Natural killer cell (primary cell): Measurements from ENCODE around the gene TLR9. TPM values are rescaled to one million over a fixed set of nuclear protein-coding genes. Genes with fewer than 3 reads are reported as not detected.

Experiments used
- ATAC-seq, 3 donors: fragments of 150-1000 bp in 2 of 3; fragments of 200-7000 bp in 1 of 3; cut with Tn5 transposase; 1 replicate in 1 of 3; 2 replicates in 2 of 3; pipeline ENCODE4 v1.10.0; 2021; ENCODE audit warnings: mild to moderate bottlenecking in 2 of 3, moderate library complexity in 2 of 3
- DNase-seq, 2 donors: peaks; one replicate each; pipeline versions ENCODE4 v3.0.0 to v3.0.0-alpha.2; 2013 to 2021; ENCODE audit warnings: mixed read lengths in 1 of 2
- H3K27ac ChIP-seq: one replicate; pipeline ENCODE4 v1.5.1; 2013; ENCODE audit warnings: mild to moderate bottlenecking, low read length
- H3K27me3 ChIP-seq: one replicate; pipeline ENCODE4 v1.6.1; 2013; ENCODE audit warnings: low read length; ENCODE audit not compliant: control insufficient read depth, insufficient read depth
- H3K36me3 ChIP-seq: one replicate; pipeline ENCODE4 v1.6.1; 2013; ENCODE audit warnings: low read length; ENCODE audit not compliant: control insufficient read depth, insufficient read depth
- H3K4me1 ChIP-seq: one replicate; pipeline ENCODE4 v1.6.1; 2013; ENCODE audit warnings: low read length; ENCODE audit not compliant: control insufficient read depth, insufficient read depth
- H3K4me3 ChIP-seq: one replicate; pipeline ENCODE4 v1.5.1; 2013; ENCODE audit warnings: low read length
- H3K9me3 ChIP-seq: one replicate; pipeline ENCODE4 v1.6.1; 2013; ENCODE audit warnings: low read length; ENCODE audit not compliant: control insufficient read depth, insufficient read depth
- H3K27ac Mint-ChIP-seq, 2 donors: one replicate each; pipeline ENCODE4 v1.8.0; 2022; ENCODE audit warnings: mild to moderate bottlenecking in 2 of 2, mixed read lengths in 2 of 2, moderate library complexity in 1 of 2
- H3K27me3 Mint-ChIP-seq, 2 donors: one replicate each; pipeline ENCODE4 v1.8.0; 2022; ENCODE audit warnings: low read depth in 2 of 2, mixed read lengths in 2 of 2
- H3K36me3 Mint-ChIP-seq: one replicate; pipeline ENCODE4 v1.8.0; 2022; ENCODE audit warnings: mixed read lengths
- H3K4me1 Mint-ChIP-seq, 2 donors: one replicate each; pipeline ENCODE4 v1.8.0; 2022; ENCODE audit warnings: mixed read lengths in 2 of 2
- H3K4me3 Mint-ChIP-seq: one replicate; pipeline ENCODE4 v1.8.0; 2022; ENCODE audit warnings: mild to moderate bottlenecking, moderate library complexity, mixed read lengths
- H3K9me3 Mint-ChIP-seq, 2 donors: one replicate each; pipeline ENCODE4 v1.8.0; 2022; ENCODE audit warnings: mixed read lengths in 2 of 2
- WGBS: methylation state at CpG from one replicate; pipeline ENCODE4 v1.1.7; 2013; ENCODE audit warnings: missing lambda C conversion rate; ENCODE audit not compliant: insufficient coverage; 5-methylcytosine and 5-hydroxymethylcytosine counted together
- intact Hi-C: fragments of 100-400 bp; cut with micrococcal nuclease; formaldehyde crosslinking; loops from one replicate; pipeline ENCODE4 v1.14.2; 2022
- total RNA-seq, 4 donors: library from RNA; stranded (reverse); fragments of 120-200 nt in 1 of 4; gene quantifications; one replicate each; pipeline versions ENCODE4 v1.2.3 to v1.2.4, GENCODE V29; 2013 to 2022
- TF ChIP-seq, protein P1 (sequence below): fragments of 200-600 bp; IDR thresholded peaks from one replicate; pipeline ENCODE4 v1.8.0; 2022; ENCODE audit warnings: antibody characterized with exemption

The TLR9 gene
- total RNA-seq, 3 donors from 2014 or later (not counting 1 experiment from before 2014, with no cell fraction given) = 0.20 to 0.21 TPM; not detected in 1

DNA sequence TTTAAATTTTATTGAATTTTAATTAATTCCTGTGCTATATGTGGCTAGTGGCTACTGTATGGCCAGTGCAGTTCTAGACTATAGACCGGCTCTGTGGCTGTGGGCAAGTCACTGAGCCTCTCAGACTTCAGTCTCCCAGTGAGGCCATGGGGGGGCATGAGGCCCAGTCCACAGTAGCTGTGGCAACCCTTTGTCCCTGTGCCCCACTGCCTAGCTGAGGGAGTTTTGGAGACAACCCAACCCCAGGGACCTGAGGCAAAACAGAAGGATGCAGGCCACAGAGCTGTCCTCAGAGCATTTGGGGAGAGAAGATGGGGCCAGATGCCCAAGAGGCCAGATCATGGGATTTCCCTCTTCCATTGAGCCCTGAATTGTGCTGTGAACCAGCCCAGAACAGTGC lies 52.3 kb downstream of the TLR9 start:
- no peak for ATAC-seq
- WGBS = 90% methylated on average over 1 of the region's 1 CpG
- H3K36me3 Mint-ChIP-seq = no peaks in the 10 kb centered on the region
- no peaks in the 10 kb centered on the region for H3K9me3 Mint-ChIP-seq
- no peaks in the 10 kb centered on the region for H3K27me3 Mint-ChIP-seq
- intact Hi-C loops = no loop called here
- H3K27ac Mint-ChIP-seq = no peak overlapping the region
- H3K36me3 ChIP-seq = no peaks in the 10 kb centered on the region
- H3K27ac ChIP-seq = no peak overlapping the region
- H3K4me3 Mint-ChIP-seq = no peak overlapping the region
- DNase-seq = no peak
- no peaks in the 10 kb centered on the region for H3K27me3 ChIP-seq
- H3K9me3 ChIP-seq = no peaks in the 10 kb centered on the region
- TF ChIP-seq, protein P1, sequence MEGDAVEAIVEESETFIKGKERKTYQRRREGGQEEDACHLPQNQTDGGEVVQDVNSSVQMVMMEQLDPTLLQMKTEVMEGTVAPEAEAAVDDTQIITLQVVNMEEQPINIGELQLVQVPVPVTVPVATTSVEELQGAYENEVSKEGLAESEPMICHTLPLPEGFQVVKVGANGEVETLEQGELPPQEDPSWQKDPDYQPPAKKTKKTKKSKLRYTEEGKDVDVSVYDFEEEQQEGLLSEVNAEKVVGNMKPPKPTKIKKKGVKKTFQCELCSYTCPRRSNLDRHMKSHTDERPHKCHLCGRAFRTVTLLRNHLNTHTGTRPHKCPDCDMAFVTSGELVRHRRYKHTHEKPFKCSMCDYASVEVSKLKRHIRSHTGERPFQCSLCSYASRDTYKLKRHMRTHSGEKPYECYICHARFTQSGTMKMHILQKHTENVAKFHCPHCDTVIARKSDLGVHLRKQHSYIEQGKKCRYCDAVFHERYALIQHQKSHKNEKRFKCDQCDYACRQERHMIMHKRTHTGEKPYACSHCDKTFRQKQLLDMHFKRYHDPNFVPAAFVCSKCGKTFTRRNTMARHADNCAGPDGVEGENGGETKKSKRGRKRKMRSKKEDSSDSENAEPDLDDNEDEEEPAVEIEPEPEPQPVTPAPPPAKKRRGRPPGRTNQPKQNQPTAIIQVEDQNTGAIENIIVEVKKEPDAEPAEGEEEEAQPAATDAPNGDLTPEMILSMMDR = no peak
- H3K4me1 ChIP-seq = no peaks in the 10 kb centered on the region
- no peak overlapping the region for H3K4me3 ChIP-seq
- H3K4me1 Mint-ChIP-seq = no peaks in the 10 kb centered on the region

DNA sequence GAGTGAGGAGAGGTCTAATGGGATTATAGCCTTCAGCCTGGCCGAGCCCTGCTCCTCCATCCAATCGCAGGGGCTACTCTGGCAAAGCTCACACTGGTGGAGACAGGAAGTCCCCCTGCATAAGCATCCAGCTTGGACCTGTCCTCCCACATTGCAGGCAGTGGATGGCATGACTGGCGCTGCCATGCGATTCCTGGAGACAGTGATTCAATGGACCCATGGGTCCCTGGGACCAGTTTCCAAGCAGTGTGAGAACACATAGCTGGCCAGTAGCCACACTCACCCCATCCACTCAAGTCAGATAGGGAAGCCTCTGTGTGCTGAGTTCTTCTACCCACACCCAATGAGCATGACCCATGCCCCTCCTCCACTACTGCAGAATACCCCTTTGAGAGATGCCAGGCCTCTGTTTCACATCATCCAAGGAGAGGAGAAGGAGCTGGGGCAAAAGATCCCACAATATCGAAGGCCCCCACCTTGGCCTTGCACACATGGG lies 53.1 kb downstream of the TLR9 start:
- Histone ChIP-seq H3K27ac (no peak overlapping the region), H3K9me3 (no peaks in the 10 kb centered on the region), H3K27me3 (peaks cover 2% of the 10 kb centered on the region), H3K4me3 (no peak overlapping the region), H3K36me3 (no peaks in the 10 kb centered on the region), H3K4me1 (no peaks in the 10 kb centered on the region)
- no peak for ATAC-seq
- Mint-ChIP-seq H3K4me1 (no peaks in the 10 kb centered on the region), H3K27me3 (no peaks in the 10 kb centered on the region), H3K36me3 (no peaks in the 10 kb centered on the region), H3K27ac (no peak overlapping the region), H3K9me3 (no peaks in the 10 kb centered on the region), H3K4me3 (no peak overlapping the region)
- DNase-seq = no peak
- intact Hi-C loops = no loop called here
- WGBS = 92% methylated on average over 5 of the region's 5 CpGs
- TF ChIP-seq, protein P1 = no peak

GRCh38 chr3:52171514-52172261 lies 53.8 kb downstream of the TLR9 start:
- no peaks in the 10 kb centered on the region for H3K4me1 ChIP-seq
- H3K27me3 ChIP-seq = peaks cover 2% of the 10 kb centered on the region
- no peak for ATAC-seq
- intact Hi-C loops = no loop called here
- H3K27ac Mint-ChIP-seq = no peak overlapping the region
- 83% methylated on average over 3 of the region's 3 CpGs for WGBS
- no peak for DNase-seq
- H3K4me1 Mint-ChIP-seq = no peaks in the 10 kb centered on the region
- TF ChIP-seq, protein P1 = no peak
- no peaks in the 10 kb centered on the region for H3K9me3 ChIP-seq
- H3K4me3 Mint-ChIP-seq = no peak overlapping the region
- no peak overlapping the region for H3K27ac ChIP-seq
- no peaks in the 10 kb centered on the region for H3K9me3 Mint-ChIP-seq
- H3K36me3 ChIP-seq = no peaks in the 10 kb centered on the region
- no peak overlapping the region for H3K4me3 ChIP-seq
- H3K27me3 Mint-ChIP-seq = no peaks in the 10 kb centered on the region
- H3K36me3 Mint-ChIP-seq = no peaks in the 10 kb centered on the region

Other genes starting within 250 kb of the TLR9 start
- 10 to 100 TPM in 2 of 3 donors, 1 to 10 TPM in 1; 8.4 to 19.5 (median 13.8) TPM for gene ACY1, start 242.1 kb downstream of the TLR9 start, total RNA-seq
- gene RPL29, start 229.8 kb downstream of the TLR9 start, total RNA-seq = 100 to 1,000 TPM; 486 to 819 (median 797) TPM
- gene DUSP7, start 169.1 kb downstream of the TLR9 start, total RNA-seq = 10 to 100 TPM in 2 of 3 donors, 1 to 10 TPM in 1; 8.7 to 17.4 (median 11.6) TPM
- 1 to 10 TPM; 1.3 to 2.6 (median 2.4) TPM for gene POC1A, start 71.2 kb downstream of the TLR9 start, total RNA-seq
- gene ALAS1, start 27.5 kb downstream of the TLR9 start, total RNA-seq = 10 to 100 TPM; 17.0 to 34.5 (median 33.4) TPM
- gene TWF2, start 13.5 kb upstream of the TLR9 start, total RNA-seq = 10 to 100 TPM; 49.2 to 76.6 (median 52.0) TPM
- 10 to 100 TPM; 66.0 to 83.7 (median 77.8) TPM for gene PPM1M, start 20.1 kb upstream of the TLR9 start, total RNA-seq
- 100 to 1,000 TPM; 108 to 131 (median 109) TPM for gene WDR82, start 53.0 kb upstream of the TLR9 start, total RNA-seq
- gene GLYCTK, start 62.2 kb upstream of the TLR9 start, total RNA-seq = 10 to 100 TPM; 43.3 to 60.8 (median 45.2) TPM
- 10 to 100 TPM; 72.3 to 81.7 (median 74.2) TPM for gene DNAH1, start 90.7 kb upstream of the TLR9 start, total RNA-seq
- gene BAP1, start 184.4 kb upstream of the TLR9 start, total RNA-seq = 100 to 1,000 TPM; 141 to 154 (median 145) TPM
- 10 to 100 TPM; 10.9 to 13.5 (median 13.5) TPM for gene PHF7, start 185.0 kb upstream of the TLR9 start, total RNA-seq
- under 1 TPM in 2 of 3 donors, not detected in 1; 0.07 to 0.55 TPM for gene SEMA3G, start 219.5 kb upstream of the TLR9 start, total RNA-seq
- 1 to 10 TPM in 2 of 3 donors, not detected in 1; 1.1 to 1.2 TPM for gene TNNC1, start 228.4 kb upstream of the TLR9 start, total RNA-seq
- 100 to 1,000 TPM; 162 to 191 (median 175) TPM for gene NISCH, start 230.0 kb upstream of the TLR9 start, total RNA-seq